ENCODE data around the gene HIVEP3.

HIVEP3 gene

GRCh38 chr1:41678111-41678878, 240.4 kb downstream of the HIVEP3 start:
- no peak for DNase-seq

GRCh38 chr1:41677620-41678019, 241.1 kb downstream of the HIVEP3 start:
- no peak for DNase-seq

DNA sequence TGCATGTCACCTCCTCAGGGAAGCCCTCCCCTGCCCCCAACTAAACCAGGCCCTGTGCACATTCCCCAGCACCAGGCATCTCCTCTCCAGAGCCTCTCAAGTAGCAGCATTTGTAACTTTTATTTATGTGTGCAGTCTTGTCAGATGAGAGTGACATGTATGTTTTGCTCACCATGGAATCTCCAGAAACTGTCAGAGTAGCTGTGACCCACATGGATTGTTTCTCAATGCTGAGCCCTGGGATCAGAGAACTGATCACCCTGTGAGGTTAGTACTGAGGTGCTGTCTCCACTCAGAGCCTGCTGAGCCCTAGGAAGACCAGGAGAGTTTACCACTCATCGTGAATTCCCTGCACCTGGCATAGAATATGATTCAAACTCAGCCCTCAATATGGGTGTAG, 243.3 kb downstream of the HIVEP3 start:
- DNase-seq, result no peak

DNA sequence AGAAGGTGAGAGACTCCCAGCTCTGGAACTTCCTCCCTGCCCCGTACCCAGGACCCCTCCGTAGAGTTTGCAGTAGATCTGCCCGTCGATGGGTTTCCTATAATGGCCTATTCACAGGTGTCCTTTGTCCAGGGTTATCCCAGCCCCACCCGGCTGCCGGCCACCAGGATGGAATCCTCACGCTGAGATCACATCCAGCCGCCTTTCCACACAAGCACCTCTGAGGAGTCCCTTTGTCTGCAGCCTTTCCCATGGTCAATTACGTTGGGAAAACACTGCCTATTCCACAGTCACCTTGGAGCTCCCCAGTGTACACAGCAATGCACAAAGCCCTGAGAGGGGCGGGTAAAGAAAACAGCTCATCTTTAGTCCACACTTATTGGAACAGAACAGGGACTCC, 244.2 kb downstream of the HIVEP3 start:
- DNase-seq, result no peak

- DNase-seq, result no peak
Observed at GRCh38 chr1:41673806-41674205, 244.9 kb downstream of the HIVEP3 start.

GRCh38 chr1:41673378-41673777, 245.3 kb downstream of the HIVEP3 start:
- no peak for DNase-seq

DNA sequence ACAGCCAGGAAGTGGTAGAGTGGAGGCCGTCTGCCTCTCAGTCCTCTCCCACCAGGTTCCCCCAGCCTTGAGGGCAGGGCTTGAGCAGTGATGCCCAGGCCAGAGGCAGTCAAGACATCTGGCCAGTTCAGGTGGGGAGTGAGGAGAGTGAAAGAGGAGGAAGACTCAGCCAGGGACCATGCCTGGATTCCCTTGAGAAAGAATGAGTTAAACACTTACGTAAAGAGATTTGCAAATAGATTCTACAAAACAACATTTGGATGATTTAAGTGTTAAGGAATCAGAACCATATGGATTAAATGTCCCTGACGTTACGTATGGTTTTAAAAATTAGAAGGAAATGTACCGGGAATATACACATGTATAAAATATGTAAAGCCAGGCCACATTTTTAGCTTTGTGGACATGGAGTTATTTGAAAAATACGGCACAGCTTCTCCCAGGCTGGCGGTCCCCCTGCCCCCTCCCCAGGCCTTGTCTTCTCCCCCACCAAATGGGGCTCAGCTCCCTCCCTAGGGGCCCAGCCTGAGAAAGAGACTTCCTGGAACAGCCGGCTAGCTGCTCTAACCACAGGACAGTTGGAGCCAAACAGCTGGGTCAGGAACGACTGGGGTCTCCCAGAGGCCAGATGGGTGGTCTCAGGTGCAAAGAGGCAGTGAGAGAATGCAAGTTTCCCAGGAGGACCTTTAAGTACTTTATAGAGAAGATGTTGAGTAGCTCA, 245.9 kb downstream of the HIVEP3 start:
- no peak for DNase-seq

DNA sequence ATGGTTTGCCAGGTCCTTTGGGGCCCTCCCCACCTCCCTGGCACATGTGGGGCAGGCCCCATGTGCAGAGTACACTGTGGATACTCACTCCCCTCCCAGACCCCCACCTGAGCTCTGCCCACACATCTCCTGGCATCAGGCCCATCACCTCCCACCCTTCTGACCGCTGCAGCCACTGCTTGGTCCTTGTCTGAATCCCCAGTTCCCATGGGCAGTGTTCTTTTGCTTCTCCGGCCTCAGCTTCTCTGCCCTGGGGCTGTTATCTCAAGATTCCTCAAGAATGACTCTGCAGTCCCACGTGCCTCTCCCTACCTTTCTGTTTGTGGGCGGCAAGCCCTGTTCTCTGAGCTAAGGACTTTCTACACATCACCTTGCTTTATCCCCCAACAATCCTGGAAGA, 246.5 kb downstream of the HIVEP3 start:
- DNase-seq, result no peak

DNA sequence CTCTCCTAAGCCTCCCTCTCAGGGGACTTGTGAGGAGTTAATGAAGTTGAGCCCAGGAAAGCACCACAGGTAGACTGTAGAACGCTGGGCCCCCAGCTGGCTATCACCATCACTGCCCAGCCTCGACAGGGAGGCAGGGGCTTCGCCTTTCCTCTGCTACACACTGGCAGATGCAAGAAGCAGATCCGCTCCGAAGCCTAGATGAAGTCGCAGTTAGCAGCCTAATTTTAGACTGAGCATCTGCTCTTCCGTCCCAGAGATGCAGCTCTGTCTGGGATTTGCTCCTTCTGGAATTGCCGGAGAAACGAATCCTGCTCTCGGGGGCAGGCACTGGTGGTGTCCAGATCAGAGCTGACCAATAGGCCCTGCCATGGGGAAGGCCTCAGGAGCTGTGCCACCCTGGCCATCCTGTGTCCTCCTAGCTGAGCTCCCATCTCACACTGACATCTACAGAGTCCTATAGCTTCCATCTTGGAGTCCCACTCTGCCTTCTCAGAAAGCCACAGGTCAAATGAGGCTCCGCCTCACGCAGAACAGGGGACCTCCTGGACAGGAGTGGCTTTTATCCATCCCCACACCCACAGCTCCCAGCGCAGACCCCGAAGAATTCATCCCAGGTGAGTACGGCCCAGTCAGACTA, 247.5 kb downstream of the HIVEP3 start:
- no peak for DNase-seq

- DNase-seq, result no peak
Observed at GRCh38 chr1:41670217-41670957, 248.3 kb downstream of the HIVEP3 start.

GRCh38 chr1:41668967-41669366, 249.8 kb downstream of the HIVEP3 start:
- DNase-seq, result no peak

- DNase-seq, result no peak
Observed at GRCh38 chr1:41668054-41668660, 250.6 kb downstream of the HIVEP3 start.

- DNase-seq, result no peak
Observed at GRCh38 chr1:41666981-41667631, 251.6 kb downstream of the HIVEP3 start.

GRCh38 chr1:41665962-41666917, 252.5 kb downstream of the HIVEP3 start:
- DNase-seq, result no peak

- no peak for DNase-seq
Observed at GRCh38 chr1:41664861-41665640, 253.7 kb downstream of the HIVEP3 start.

- DNase-seq, result no peak
Observed at GRCh38 chr1:41663671-41664400, 254.9 kb downstream of the HIVEP3 start.

DNA sequence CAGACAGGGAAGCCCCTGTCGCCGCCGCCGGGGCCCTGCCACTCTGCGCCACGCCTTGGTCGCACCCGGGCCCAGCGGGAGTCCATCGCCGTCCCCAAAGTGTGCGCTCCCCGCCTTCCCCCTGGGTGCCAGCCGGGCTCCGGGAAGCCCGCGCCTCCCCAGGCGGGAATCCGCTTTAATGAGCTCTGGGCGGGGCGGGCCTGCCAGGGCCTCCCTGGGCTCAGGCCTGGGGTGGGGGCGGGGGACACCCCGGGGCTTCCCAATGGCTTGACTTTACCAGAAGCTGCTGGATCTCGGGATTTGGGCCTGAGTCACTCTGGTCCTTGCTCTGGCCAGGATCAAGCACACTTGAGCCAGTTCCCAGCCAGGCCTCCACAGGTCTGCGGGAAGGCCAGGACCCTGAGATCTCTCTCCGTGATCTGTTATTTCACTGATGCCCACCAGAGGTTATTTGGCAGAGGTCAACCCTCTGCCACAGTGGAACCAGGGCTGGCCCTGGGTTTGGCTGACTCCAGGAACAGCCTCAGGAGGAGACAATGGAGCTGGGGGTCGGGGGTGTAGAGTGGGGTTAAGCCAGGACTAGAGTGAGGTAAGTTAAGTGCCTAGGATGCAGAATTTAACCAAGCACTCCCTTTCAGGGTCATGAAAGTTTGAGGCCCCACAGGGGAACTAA, 255.8 kb downstream of the HIVEP3 start:
- no peak for DNase-seq

DNA sequence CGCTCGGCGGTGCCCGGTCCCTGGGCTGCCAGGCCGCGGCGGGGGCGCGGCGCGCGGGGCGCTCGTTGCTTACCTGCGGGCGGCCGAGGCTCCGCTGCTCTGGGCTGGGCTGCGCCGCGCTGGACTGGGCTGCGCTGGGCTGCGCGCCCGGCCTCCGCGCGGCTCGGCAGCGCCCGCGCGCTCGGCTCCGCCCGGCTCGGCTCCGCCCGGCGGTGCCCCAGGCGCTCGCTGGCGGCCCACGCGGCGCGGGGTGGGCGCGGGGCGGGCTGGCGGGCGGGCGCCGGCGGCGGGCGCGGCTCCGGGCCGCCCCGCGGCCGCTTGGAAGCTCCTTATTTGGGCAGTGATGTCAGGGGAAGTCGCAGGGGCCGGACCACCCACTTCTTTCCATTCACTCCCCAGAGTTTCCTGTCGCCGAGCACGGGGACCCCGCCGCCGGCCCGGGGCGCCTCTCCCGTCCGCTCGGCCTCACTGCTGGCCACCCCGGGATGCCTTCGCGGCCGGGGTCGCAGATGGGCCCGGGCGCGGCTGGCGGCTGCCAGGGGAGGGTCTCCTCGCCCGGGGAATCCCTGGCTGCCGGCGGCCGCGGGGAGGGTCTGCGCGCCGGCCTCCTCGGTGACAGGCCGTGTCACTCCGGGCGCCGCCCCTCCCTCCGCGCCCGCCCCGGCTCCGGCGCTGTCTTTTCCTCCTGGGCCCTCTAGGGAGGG, 256.5 kb downstream of the HIVEP3 start:
- no peak for DNase-seq

Measured in SIG-M5 (cell line).